Activated T-cell treated with anti-CD3 and anti-CD28 coated beads, Interleukin-2, amount 50 U/mL, for 72 hours (primary cell): ENCODE results near the gene PNMA8A. TPM values are rescaled to one million over a fixed set of nuclear protein-coding genes. Genes with fewer than 3 reads are reported as not detected.

Source experiments
- ATAC-seq, 2 donors: fragments of 150-1000 bp; cut with Tn5 transposase; replicated peaks in 1 of 2; 2 replicates each; pipeline ENCODE4 v1.10.0; 2021; ENCODE audit warnings: moderate library complexity in 2 of 2, mild to moderate bottlenecking in 1 of 2
- DNase-seq, 2 donors: peaks; one replicate each; pipeline ENCODE4 v3.0.0; 2021 to 2022; ENCODE audit warnings: mixed read lengths in 1 of 2
- H3K27ac Mint-ChIP-seq: one replicate; pipeline ENCODE4 v1.8.0; 2022; ENCODE audit warnings: mild to moderate bottlenecking, moderate library complexity, mixed read lengths
- H3K27me3 Mint-ChIP-seq: one replicate; pipeline ENCODE4 v1.8.0; 2022; ENCODE audit warnings: low read depth, mixed read lengths
- H3K36me3 Mint-ChIP-seq, 2 donors: one replicate each; pipeline ENCODE4 v1.8.0; 2022; ENCODE audit warnings: mixed read lengths in 2 of 2, mild to moderate bottlenecking in 1 of 2; ENCODE audit not compliant: insufficient read depth in 2 of 2
- H3K4me1 Mint-ChIP-seq: one replicate; pipeline ENCODE4 v1.8.0; 2022; ENCODE audit warnings: low read depth, mixed read lengths
- H3K4me3 Mint-ChIP-seq, 2 donors: one replicate each; pipeline ENCODE4 v1.8.0; 2022; ENCODE audit warnings: mild to moderate bottlenecking in 2 of 2, mixed read lengths in 2 of 2, moderate library complexity in 2 of 2
- H3K9me3 Mint-ChIP-seq, 2 donors: one replicate each; pipeline ENCODE4 v1.8.0; 2022; ENCODE audit warnings: mixed read lengths in 2 of 2
- total RNA-seq, 2 donors: library from RNA; stranded (reverse); gene quantifications; one replicate each; pipeline ENCODE4 v1.2.3, GENCODE V29; 2022

PNMA8A gene
- total RNA-seq, 2 donors from 2014 or later: 1.9 TPM; not detected in 1

DNA sequence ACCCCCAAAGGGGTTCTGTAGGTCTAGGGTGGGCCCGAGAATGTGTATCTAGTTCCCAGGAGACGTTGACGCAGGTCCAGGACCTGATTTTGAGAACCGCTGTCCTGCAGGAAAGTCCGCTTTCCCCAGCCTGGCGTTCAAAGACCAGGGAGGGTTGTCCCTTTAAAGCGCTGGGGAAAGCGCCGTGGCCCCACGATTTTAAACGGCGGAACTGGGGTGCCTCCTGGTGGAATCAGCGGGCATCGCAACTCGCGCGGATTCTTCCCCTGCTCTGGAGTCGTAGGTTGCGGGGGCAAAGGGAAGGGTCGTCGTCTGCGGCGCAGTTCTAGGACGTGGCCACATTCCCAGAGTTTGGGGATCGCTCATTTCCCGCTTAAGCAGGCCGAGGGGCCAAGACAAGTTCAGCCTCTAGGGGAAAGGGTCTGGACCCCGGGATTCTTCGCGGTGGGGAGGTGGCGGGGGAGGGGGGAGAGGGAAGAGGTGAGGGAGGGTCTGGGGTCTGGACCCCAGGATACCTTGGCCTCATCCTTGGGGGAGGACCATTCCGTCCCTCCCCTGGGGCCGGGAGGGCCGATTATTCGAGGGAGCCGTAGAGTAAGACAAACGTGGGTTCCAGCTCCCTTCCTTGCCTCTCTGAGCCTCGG is 16.6 kb upstream of the PNMA8A start:
- Mint-ChIP-seq H3K9me3 (no peaks in the 10 kb centered on the region), H3K4me1 (peaks cover 16% of the 10 kb centered on the region), H3K4me3 (no peak overlapping the region), H3K36me3 (no peaks in the 10 kb centered on the region), H3K27me3 (peaks cover 79% of the 10 kb centered on the region), H3K27ac (no peak overlapping the region)
- DNase-seq (peak; percentile 75 to 83), ATAC-seq (peak; percentile 80 to 81)

DNA sequence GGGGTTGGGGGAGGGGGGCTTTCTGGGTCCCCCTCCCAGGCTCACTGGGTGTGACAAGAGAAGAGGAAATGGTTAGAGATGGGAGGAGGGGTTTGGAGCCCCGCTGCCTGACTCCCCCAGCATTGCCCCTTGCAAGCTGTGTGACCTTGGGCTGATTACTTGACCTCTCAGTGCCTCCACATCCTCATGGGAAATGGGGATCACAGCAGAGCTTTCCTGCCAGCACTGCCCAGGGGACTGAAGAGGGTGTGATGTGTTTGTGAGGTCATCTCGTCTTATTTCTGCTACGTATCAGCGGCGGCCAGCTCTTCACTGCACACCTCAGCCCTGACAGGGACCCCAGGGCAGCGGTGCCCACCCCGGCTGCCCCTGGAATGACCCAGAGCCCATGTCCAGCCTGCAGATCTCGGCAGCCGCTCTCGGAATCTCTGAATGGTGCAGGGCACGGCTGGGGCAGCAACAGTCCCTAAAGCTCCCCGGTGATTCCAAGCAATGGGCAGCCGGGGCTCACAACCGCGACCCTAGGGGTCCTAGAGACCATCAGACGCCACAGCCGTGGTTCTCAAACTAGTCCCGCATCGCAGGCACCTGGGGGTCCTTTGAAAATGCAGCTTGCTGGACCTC is 15.9 kb upstream of the PNMA8A start:
- no peak for DNase-seq
- H3K36me3 Mint-ChIP-seq: no peaks in the 10 kb centered on the region
- no peak overlapping the region for H3K27ac Mint-ChIP-seq
- no peak for ATAC-seq
- no peaks in the 10 kb centered on the region for H3K9me3 Mint-ChIP-seq
- H3K4me1 Mint-ChIP-seq: peaks cover 16% of the 10 kb centered on the region
- H3K4me3 Mint-ChIP-seq: no peak overlapping the region
- H3K27me3 Mint-ChIP-seq: peaks cover 84% of the 10 kb centered on the region

DNA sequence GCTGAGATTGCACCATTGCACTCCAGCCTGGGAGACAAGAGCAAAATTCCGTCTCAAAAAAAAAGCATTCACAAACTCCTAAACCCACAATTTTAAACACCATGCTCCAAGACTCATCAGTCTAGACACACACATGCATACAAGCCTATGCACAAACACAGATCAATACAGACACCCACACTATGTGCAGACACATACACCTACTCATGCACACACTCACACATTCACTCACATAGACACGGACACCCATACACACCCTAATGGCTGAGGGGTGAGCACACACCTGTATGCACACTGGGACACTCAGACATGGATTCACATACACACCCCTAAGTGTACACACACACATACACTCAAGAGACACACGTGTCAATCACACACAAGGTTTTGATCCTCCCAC is 15.0 kb upstream of the PNMA8A start:
- Mint-ChIP-seq H3K9me3 (no peaks in the 10 kb centered on the region), H3K27me3 (peaks cover 83% of the 10 kb centered on the region), H3K27ac (no peak overlapping the region)

DNA sequence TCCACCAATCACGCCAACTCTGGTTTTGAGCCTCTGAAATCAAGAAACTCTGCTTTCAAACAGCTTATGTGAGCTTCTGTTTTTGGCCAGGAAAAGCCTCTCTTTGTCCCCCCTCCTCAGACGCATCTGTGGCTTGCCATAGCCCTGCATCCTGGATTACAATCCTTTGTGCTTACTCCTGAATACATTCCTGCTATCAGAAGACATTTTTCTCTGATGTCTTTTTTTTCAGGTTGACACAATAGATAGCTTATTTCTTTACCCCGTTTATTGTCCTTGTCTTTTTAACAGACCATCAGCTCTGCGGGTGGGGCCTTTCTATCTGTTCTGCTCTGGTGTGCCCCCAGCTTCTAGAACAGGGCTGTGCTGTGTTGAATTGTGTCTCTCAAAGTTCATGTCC is 13.3 kb upstream of the PNMA8A start:
- no peak for DNase-seq
- Mint-ChIP-seq H3K27me3 (peaks cover 75% of the 10 kb centered on the region), H3K9me3 (no peaks in the 10 kb centered on the region), H3K27ac (no peak overlapping the region), H3K36me3 (no peaks in the 10 kb centered on the region), H3K4me1 (peaks cover 14% of the 10 kb centered on the region), H3K4me3 (no peak overlapping the region)
- no peak for ATAC-seq

More for the DNA sequence above, 15.0 kb upstream of the PNMA8A start:
- DNase-seq (no peak), ATAC-seq (no peak)
- H3K36me3 Mint-ChIP-seq: no peaks in the 10 kb centered on the region
- H3K4me3 Mint-ChIP-seq: no peak overlapping the region
- H3K4me1 Mint-ChIP-seq: peaks cover 16% of the 10 kb centered on the region

DNA sequence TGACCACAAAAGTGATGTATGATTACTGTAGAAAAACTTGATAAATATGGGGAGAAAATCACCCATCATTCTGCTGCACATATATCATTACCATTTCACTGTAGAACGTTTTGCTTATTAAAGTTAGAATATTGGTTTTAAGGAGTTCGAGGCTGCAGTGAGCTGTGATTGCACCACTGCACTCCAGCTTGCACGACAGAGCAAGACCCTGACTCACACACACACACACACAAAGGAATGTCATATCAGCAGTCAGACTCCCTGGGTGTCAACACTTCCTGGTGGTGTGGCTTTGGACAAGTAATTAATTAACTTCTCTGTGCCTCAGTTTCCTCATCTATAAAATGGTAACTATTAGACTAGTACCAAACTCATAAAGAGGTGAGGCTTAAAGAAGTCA is 11.3 kb upstream of the PNMA8A start:
- Mint-ChIP-seq H3K4me1 (peaks cover 13% of the 10 kb centered on the region), H3K27me3 (peaks cover 70% of the 10 kb centered on the region)

DNA sequence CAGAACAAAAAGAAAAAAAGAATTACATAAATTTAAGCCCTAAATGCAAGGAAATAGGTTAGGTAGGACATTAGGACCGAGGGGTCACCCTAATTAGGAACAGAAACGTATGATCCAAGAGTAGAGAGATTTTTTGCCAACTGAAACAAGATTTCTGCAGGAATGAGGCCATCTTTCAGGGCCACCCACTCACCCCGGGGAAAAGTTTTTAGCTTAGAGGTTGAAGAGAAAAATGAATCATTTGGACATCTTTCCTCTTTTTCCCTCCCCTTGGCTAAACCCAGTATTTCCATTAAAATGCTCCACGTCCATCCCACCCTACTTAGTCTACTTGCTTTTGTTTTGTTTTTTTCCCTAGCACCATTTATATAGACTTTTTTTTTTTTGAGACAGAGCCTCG is 10.6 kb upstream of the PNMA8A start:
- Mint-ChIP-seq H3K27ac (no peak overlapping the region), H3K9me3 (no peaks in the 10 kb centered on the region), H3K4me3 (no peak overlapping the region), H3K27me3 (peaks cover 63% of the 10 kb centered on the region), H3K36me3 (no peaks in the 10 kb centered on the region), H3K4me1 (peaks cover 8% of the 10 kb centered on the region)
- DNase-seq: no peak
- ATAC-seq: no peak

More for the DNA sequence above, 11.3 kb upstream of the PNMA8A start:
- Mint-ChIP-seq H3K27ac (no peak overlapping the region), H3K36me3 (no peaks in the 10 kb centered on the region), H3K4me3 (no peak overlapping the region), H3K9me3 (no peaks in the 10 kb centered on the region)
- DNase-seq: no peak
- no peak for ATAC-seq

DNA sequence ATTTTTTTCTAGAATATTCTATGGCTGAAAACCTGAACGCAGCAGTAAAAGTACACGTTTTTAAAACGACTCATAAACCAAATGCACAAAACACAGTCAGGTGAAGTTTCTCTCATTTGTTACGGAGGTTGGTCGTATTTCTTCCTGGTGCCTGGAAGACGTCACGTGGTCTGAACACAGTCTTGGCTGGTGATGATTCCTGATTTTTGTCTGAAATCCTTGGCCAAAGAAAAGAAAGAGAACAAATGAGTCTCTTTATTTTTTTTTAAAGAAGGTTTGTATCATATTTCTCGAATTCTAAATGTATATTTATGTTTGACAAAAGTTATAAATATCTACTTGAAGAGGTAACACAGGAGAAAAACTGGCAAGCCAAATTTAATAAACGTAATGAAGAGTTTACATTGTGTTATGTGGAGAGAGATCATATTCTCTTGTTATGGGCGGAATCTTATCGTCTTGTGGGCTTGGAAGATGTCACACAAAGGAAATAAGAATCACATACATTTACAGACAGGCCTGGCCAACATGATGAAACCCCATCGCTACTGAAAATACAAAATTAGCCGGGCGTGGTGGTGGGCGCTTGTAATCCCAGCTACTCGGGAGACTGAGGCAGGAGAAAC is 10.0 kb upstream of the PNMA8A start:
- H3K27me3 Mint-ChIP-seq: peaks cover 57% of the 10 kb centered on the region
- H3K4me1 Mint-ChIP-seq: peaks cover 8% of the 10 kb centered on the region
- H3K4me3 Mint-ChIP-seq: no peak overlapping the region
- no peaks in the 10 kb centered on the region for H3K36me3 Mint-ChIP-seq
- ATAC-seq: no peak
- no peak overlapping the region for H3K27ac Mint-ChIP-seq
- no peak for DNase-seq
- H3K9me3 Mint-ChIP-seq: no peaks in the 10 kb centered on the region

DNA sequence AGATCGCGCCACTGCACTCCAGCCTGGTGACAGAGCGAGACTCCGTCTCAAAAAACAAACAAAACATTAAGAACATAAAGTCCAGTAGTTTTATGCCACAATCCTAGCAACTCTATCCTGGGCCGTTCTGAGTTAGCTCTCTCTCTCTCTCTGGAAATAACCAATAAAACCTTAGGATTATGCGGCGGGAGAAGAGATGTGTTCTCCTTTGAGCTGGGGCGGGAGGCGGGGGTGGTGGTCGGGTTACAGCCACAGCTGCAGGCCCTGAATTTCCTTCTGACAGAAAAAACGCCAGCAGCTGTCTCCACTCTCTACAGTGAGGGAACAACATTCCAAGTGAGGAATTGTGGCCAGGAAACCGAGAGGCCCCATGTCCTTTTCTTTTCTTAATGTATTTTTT is 9.1 kb upstream of the PNMA8A start:
- ATAC-seq (no peak), DNase-seq (no peak)
- peaks cover 8% of the 10 kb centered on the region for H3K4me1 Mint-ChIP-seq
- no peaks in the 10 kb centered on the region for H3K9me3 Mint-ChIP-seq
- H3K27ac Mint-ChIP-seq: no peak overlapping the region
- H3K27me3 Mint-ChIP-seq: peaks cover 48% of the 10 kb centered on the region
- no peaks in the 10 kb centered on the region for H3K36me3 Mint-ChIP-seq
- no peak overlapping the region for H3K4me3 Mint-ChIP-seq

DNA sequence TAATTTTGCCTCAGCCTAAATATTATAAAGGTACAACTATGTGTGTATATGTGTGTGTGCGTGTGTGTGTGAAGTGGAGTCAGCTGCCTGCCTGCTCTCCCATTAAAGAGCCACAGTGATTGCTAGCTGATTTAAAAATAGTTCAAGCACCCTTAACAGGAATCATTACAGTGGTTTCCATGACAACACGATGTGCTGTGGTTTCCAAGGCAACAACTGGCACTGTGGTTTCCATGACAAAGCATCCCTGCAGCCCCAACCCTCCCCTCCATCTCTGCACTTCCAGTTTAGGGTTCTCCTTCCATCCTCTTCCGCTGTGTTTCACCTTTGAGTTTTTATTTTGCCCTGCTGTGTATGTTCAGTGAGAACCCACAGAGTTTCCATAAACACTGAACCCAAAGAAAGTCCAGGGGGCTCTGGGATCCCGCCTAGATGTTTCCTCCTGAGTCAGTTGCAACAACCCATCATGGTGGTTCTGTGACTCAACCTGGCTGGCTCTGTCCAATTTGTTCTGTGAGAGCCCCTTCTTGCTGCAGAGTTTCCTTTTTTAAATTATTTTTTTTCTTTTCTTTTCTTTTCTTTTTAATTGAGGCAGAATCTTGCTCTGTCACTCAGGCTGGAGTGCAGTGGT is 7.1 kb upstream of the PNMA8A start:
- Mint-ChIP-seq H3K4me3 (no peak overlapping the region), H3K4me1 (peaks cover 8% of the 10 kb centered on the region), H3K27ac (no peak overlapping the region), H3K36me3 (no peaks in the 10 kb centered on the region), H3K27me3 (peaks cover 49% of the 10 kb centered on the region), H3K9me3 (no peaks in the 10 kb centered on the region)
- ATAC-seq: peak; percentile 23 to 34
- DNase-seq: no peak

DNA sequence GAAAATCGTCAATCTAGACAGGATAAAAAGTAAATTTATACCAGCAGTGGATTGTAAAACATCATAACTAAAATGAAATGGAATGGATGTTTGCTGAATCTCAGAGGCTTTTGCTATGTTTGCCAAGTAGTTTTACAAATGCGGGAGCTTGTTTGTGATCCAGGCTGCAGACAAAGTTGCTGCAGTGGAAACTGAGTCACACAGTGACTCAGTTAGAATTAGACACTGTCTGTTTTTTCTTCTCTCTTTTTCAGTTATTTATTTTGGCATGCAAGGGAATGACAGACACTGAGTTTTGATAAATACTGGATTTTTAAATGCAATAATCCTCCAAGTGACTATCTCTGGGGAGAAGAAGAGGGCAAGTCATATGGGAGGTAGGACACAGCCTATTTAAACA is 4.6 kb upstream of the PNMA8A start:
- no peak for ATAC-seq
- Mint-ChIP-seq H3K27ac (no peak overlapping the region), H3K9me3 (no peaks in the 10 kb centered on the region), H3K4me1 (peaks cover 8% of the 10 kb centered on the region), H3K4me3 (no peak overlapping the region), H3K27me3 (peaks cover 51% of the 10 kb centered on the region), H3K36me3 (no peaks in the 10 kb centered on the region)
- no peak for DNase-seq

DNA sequence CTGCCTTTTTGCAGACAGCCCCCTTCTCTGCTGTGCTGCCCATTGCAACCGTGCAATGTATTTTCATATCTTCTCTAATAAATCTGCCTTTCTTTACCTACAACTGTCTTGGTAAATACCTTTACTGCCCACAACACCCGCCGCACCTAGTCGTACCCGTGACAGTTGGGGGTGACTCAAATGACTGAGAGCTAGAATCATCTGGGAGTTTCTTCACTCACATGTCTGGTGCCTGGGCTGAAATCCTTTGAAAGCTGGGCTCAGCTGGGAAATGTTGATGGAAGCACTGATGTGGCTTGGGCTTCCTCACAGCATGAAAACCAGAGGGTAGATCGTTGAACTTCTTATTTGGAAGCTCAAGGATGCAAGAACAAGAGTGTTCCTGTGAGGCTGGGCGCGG is 2.8 kb upstream of the PNMA8A start:
- ATAC-seq: no peak
- H3K27me3 Mint-ChIP-seq: peaks cover 59% of the 10 kb centered on the region
- no peaks in the 10 kb centered on the region for H3K9me3 Mint-ChIP-seq
- H3K4me3 Mint-ChIP-seq: no peak overlapping the region
- H3K36me3 Mint-ChIP-seq: no peaks in the 10 kb centered on the region
- H3K27ac Mint-ChIP-seq: no peak overlapping the region
- peaks cover 8% of the 10 kb centered on the region for H3K4me1 Mint-ChIP-seq
- no peak for DNase-seq

DNA sequence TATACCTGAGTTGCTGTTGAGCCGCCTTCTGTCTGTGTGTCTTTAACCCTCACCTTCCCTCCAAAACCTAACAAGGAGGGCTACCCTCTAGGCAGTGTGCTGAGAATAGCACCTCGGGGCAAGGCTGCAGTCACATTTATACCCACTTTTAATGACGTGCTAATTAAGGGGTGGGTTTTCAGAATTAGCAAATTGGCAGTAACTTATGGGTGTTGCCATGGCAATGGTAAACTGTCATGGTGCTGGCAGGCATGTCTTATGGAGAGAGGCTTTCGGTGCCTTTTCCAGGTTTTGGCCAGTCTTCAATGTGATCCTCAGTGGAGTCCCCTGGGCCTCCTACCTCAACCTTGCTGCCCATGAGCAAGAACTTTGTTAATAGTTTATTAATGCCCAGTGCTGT is 1.2 kb upstream of the PNMA8A start:
- Mint-ChIP-seq H3K27me3 (peaks cover 56% of the 10 kb centered on the region), H3K36me3 (no peaks in the 10 kb centered on the region), H3K4me3 (no peak overlapping the region), H3K27ac (no peak overlapping the region), H3K9me3 (no peaks in the 10 kb centered on the region), H3K4me1 (peaks cover 1% of the 10 kb centered on the region)
- no peak for DNase-seq
- no peak for ATAC-seq

DNA sequence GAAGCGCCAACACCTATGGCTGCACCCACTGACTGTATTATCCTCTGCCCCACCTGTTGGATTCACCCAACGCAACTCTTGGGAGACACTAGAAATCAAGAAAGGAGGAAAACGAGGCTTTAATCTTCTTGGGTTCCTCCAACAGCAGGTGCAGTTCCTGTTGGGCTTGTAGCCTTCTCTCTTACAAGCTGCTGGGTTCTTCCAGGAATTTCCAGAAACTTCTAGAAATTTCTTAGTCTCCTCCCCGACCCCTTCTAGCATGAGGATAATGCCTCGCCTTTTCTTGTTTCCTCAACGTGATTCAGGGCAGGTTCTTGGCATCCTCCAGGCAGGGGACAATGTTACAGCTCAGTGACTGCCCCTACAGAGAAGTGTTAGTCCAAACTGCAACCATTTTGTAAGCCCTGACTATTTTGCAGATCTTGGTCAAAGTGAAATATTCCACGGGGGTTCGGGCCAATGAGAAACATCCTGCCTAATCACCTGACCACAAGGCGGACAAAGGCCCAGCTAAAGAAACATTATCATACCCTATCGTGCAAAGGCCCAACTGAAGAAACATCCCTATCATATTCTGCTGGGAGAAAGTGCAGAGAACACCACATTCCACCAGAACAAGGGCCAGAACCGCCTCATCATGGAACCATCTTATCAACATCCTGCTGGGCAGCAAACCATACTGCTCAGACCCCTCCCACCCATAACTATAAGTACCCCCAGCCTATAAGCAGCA is 614 bp upstream of the PNMA8A start:
- H3K36me3 Mint-ChIP-seq: no peaks in the 10 kb centered on the region
- peaks cover 7% of the 10 kb centered on the region for H3K4me1 Mint-ChIP-seq
- peak overlapping the region in 1 of 2 donors; percentile 5 for H3K4me3 Mint-ChIP-seq
- H3K9me3 Mint-ChIP-seq: no peaks in the 10 kb centered on the region
- ATAC-seq (no peak), DNase-seq (no peak)
- peaks cover 60% of the 10 kb centered on the region for H3K27me3 Mint-ChIP-seq
- H3K27ac Mint-ChIP-seq: no peak overlapping the region
